ENCODE data around the gene NEMF. TPM values are rescaled to one million over a fixed set of nuclear protein-coding genes. Genes with fewer than 3 reads are reported as not detected.
"Not testable (repeated sequence)": the region's sequence is repeated elsewhere in the genome, so short reads cannot be mapped to it uniquely, and the experiment has no call there.

NEMF gene
- total and polyA plus RNA-seq, 2 experiments from 2014 or later: 43.9 to 71.9 TPM

- TF ChIP-seq CTCF (IDR thresholded peaks at IDR 0.05; ENCODE audit: low read depth, low read length): no peak
- Histone ChIP-seq H3K27ac (no peak overlapping the region), H3K4me3 (no peak overlapping the region), H3K27me3 (no peaks in the 10 kb centered on the region), H3K36me3 (peaks cover 86% of the 10 kb centered on the region), H3K4me1 (ENCODE audit: low read depth) (no peaks in the 10 kb centered on the region), H3K9me3 (ENCODE audit: low read depth) (no peaks in the 10 kb centered on the region)
- no peak for DNase-seq (ENCODE audit: low read depth in 1 of 2, low spot score in 1 of 2)
Observed at GRCh38 chr14:49783394-49784014, 69.1 kb downstream of the NEMF start.

- H3K9me3 ChIP-seq (ENCODE audit: low read depth); H3K27me3 ChIP-seq; H3K4me1 ChIP-seq (ENCODE audit: low read depth); H3K27ac ChIP-seq; DNase-seq (ENCODE audit: low read depth in 1 of 2, low spot score in 1 of 2); H3K4me3 ChIP-seq: not testable (repeated sequence)
- H3K36me3 ChIP-seq: peaks cover 82% of the 10 kb centered on the region
Observed at GRCh38 chr14:49781040-49781439, 71.5 kb downstream of the NEMF start.

GRCh38 chr14:49778421-49778820, 74.2 kb downstream of the NEMF start:
- Histone ChIP-seq H3K36me3 (peaks cover 76% of the 10 kb centered on the region), H3K4me1 (ENCODE audit: low read depth) (no peaks in the 10 kb centered on the region), H3K27ac (no peak overlapping the region), H3K4me3 (no peak overlapping the region), H3K27me3 (no peaks in the 10 kb centered on the region), H3K9me3 (ENCODE audit: low read depth) (no peaks in the 10 kb centered on the region)
- no peak for DNase-seq (ENCODE audit: low read depth in 1 of 2, low spot score in 1 of 2)
- TF ChIP-seq CTCF (IDR thresholded peaks at IDR 0.05; ENCODE audit: low read depth, low read length): no peak

GRCh38 chr14:49774106-49774505, 78.5 kb downstream of the NEMF start:
- H3K9me3 ChIP-seq (ENCODE audit: low read depth): no peaks in the 10 kb centered on the region
- no peaks in the 10 kb centered on the region for H3K27me3 ChIP-seq
- H3K27ac ChIP-seq: no peak overlapping the region
- H3K4me1 ChIP-seq (ENCODE audit: low read depth): peaks cover 13% of the 10 kb centered on the region
- DNase-seq (ENCODE audit: low read depth in 1 of 2, low spot score in 1 of 2): no peak
- H3K36me3 ChIP-seq: peaks cover 51% of the 10 kb centered on the region
- TF ChIP-seq CTCF (IDR thresholded peaks at IDR 0.05; ENCODE audit: low read depth, low read length): no peak
- H3K4me3 ChIP-seq: no peak overlapping the region

- not testable (repeated sequence) for DNase-seq (ENCODE audit: low read depth in 1 of 2, low spot score in 1 of 2); H3K4me3 ChIP-seq; H3K9me3 ChIP-seq (ENCODE audit: low read depth); H3K27me3 ChIP-seq
- peaks cover 19% of the 10 kb centered on the region for H3K4me1 ChIP-seq (ENCODE audit: low read depth)
- H3K27ac ChIP-seq: peak overlapping the region; percentile 1
- peaks cover 34% of the 10 kb centered on the region for H3K36me3 ChIP-seq
Observed at GRCh38 chr14:49771691-49772090, 80.9 kb downstream of the NEMF start.

GRCh38 chr14:49770212-49770817, 82.3 kb downstream of the NEMF start:
- Histone ChIP-seq H3K9me3 (ENCODE audit: low read depth) (no peaks in the 10 kb centered on the region), H3K27ac (no peak overlapping the region), H3K4me1 (ENCODE audit: low read depth) (peaks cover 20% of the 10 kb centered on the region), H3K36me3 (peaks cover 26% of the 10 kb centered on the region), H3K27me3 (no peaks in the 10 kb centered on the region), H3K4me3 (no peak overlapping the region)
- TF ChIP-seq CTCF (IDR thresholded peaks at IDR 0.05; ENCODE audit: low read depth, low read length): no peak
- DNase-seq (ENCODE audit: low read depth in 1 of 2, low spot score in 1 of 2): peak in 1 of 2 donors; percentile 11

Measured in cardiac muscle cell (in vitro differentiated cells and primary cell).